ENCODE data around the gene SLC6A14.

Gene SLC6A14, protein sequence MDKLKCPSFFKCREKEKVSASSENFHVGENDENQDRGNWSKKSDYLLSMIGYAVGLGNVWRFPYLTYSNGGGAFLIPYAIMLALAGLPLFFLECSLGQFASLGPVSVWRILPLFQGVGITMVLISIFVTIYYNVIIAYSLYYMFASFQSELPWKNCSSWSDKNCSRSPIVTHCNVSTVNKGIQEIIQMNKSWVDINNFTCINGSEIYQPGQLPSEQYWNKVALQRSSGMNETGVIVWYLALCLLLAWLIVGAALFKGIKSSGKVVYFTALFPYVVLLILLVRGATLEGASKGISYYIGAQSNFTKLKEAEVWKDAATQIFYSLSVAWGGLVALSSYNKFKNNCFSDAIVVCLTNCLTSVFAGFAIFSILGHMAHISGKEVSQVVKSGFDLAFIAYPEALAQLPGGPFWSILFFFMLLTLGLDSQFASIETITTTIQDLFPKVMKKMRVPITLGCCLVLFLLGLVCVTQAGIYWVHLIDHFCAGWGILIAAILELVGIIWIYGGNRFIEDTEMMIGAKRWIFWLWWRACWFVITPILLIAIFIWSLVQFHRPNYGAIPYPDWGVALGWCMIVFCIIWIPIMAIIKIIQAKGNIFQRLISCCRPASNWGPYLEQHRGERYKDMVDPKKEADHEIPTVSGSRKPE

DNA sequence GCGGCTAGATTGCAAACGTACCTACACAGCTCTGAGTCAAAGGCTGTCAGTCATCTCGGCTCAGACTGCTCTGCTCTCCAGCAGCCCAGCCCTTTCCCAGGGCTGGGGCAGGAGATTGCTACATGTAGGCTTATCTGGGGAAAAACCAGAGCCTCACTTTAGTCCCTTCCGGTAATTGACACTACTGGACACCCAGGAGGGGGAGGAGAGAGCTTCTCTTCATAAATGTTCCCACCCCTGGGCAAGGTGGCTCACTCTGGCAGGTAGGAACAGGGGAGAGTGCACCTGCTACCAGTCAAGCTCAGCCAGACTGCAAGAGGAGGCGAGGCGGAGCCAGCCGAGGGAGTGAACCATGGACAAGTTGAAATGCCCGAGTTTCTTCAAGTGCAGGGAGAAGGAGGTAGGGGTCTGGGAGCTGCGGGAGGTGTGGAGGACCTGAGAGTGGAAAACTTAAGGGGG lies at the start of gene SLC6A14:
Gene SLC6A14, plus strand, starts transcription at position 249 of the 459 bp plus-strand sequence. Its CDS starts 104 bp downstream, at position 353.
- Histone ChIP-seq H3K4me3 (ENCODE audit: low read depth in 1 of 2, low read length in 1 of 2) (no peak within 1 kb of the TSS), H3K27ac (no peak within 1 kb of the TSS), H3K9me3 (no peaks in the 10 kb centered on the region), H3K4me1 (ENCODE audit: control insufficient read depth in 1 of 2, insufficient read depth in 1 of 2, low read depth in 1 of 2, low read length in 1 of 2) (no peaks in the 10 kb centered on the region), H3K36me3 (no peaks in the 10 kb centered on the region), H3K27me3 (no peaks in the 10 kb centered on the region)
- TF ChIP-seq, protein P1, sequence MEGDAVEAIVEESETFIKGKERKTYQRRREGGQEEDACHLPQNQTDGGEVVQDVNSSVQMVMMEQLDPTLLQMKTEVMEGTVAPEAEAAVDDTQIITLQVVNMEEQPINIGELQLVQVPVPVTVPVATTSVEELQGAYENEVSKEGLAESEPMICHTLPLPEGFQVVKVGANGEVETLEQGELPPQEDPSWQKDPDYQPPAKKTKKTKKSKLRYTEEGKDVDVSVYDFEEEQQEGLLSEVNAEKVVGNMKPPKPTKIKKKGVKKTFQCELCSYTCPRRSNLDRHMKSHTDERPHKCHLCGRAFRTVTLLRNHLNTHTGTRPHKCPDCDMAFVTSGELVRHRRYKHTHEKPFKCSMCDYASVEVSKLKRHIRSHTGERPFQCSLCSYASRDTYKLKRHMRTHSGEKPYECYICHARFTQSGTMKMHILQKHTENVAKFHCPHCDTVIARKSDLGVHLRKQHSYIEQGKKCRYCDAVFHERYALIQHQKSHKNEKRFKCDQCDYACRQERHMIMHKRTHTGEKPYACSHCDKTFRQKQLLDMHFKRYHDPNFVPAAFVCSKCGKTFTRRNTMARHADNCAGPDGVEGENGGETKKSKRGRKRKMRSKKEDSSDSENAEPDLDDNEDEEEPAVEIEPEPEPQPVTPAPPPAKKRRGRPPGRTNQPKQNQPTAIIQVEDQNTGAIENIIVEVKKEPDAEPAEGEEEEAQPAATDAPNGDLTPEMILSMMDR (IDR thresholded peaks at IDR 0.05) = no peak

DNA sequence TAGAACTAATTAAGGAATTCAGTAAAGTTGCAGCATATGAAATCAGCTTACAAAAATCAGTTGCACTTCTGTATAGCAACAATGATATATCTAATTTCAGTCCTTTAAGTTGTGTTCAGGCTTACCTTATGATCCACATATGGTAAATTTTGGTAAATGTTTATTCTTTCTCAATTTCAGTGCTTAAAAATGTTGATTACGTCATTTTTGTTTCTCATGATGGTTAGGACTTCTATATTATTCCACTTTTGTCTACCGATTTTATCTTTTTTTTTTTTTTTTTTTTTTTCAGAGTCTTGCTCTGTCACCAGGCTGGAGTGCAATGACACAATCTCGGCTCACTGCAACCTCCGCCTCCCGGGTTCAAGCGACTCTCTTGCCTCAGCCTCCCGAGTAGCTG lies 40.7 kb upstream of the SLC6A14 start:
- Histone ChIP-seq H3K36me3 (no peaks in the 10 kb centered on the region), H3K27me3 (no peaks in the 10 kb centered on the region)
- TF ChIP-seq, protein P1 (IDR thresholded peaks at IDR 0.05) = no peak

DNA sequence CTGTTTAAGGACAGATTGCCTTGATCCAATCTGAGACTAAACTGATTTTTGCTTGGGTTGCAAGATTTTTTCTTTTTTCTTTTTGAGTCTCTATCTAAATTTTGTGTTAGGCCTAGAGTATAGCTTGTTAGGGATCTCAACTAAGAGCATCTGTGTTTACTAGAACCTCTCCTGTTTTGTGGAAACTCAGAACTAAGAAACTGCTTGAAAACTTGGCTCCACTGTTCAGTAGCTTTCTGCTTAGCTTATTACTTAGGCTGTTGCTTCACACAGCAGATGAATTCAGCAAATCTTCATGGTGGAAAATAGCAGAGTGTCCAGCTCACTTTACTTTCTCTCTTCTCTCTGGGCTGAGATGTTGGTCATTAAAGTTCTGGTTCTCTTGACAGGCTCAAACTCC lies 36.7 kb upstream of the SLC6A14 start:
- Histone ChIP-seq H3K27ac (no peak overlapping the region), H3K4me3 (ENCODE audit: low read depth in 1 of 2, low read length in 1 of 2) (no peak overlapping the region), H3K36me3 (no peaks in the 10 kb centered on the region), H3K9me3 (no peaks in the 10 kb centered on the region), H3K4me1 (ENCODE audit: control insufficient read depth in 1 of 2, insufficient read depth in 1 of 2, low read depth in 1 of 2, low read length in 1 of 2) (no peaks in the 10 kb centered on the region), H3K27me3 (no peaks in the 10 kb centered on the region)
- TF ChIP-seq, protein P1 (IDR thresholded peaks at IDR 0.05) = no peak

More for the DNA sequence above, 40.7 kb upstream of the SLC6A14 start:
- no peak overlapping the region for H3K27ac ChIP-seq
- H3K9me3 ChIP-seq = no peaks in the 10 kb centered on the region
- H3K4me1 ChIP-seq (ENCODE audit: control insufficient read depth in 1 of 2, insufficient read depth in 1 of 2, low read depth in 1 of 2, low read length in 1 of 2) = no peaks in the 10 kb centered on the region
- H3K4me3 ChIP-seq (ENCODE audit: low read depth in 1 of 2, low read length in 1 of 2) = no peak overlapping the region

DNA sequence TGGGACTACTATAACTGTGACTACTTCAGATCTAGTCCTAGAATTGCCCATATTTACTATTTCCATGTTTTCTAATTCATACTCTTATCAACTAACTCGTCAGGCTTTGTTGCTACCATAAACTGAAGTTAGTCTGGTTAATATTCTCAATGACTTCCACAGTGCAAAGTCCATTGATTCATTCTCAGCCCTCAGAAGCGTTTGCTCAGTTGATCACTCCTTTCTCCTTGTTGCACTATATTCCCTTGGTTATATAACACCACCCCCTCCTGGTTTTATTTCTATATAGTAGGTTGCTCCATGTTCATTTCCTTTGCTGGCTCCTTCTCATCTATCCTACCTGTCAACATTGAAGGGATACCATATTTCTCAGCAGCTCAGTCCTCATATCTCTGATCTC lies 27.2 kb upstream of the SLC6A14 start:
- H3K9me3 ChIP-seq = no peaks in the 10 kb centered on the region
- TF ChIP-seq, protein P1 (IDR thresholded peaks at IDR 0.05) = no peak
- H3K27ac ChIP-seq = no peak overlapping the region
- H3K4me1 ChIP-seq (ENCODE audit: control insufficient read depth in 1 of 2, insufficient read depth in 1 of 2, low read depth in 1 of 2, low read length in 1 of 2) = no peaks in the 10 kb centered on the region
- H3K4me3 ChIP-seq (ENCODE audit: low read depth in 1 of 2, low read length in 1 of 2) = no peak overlapping the region
- H3K36me3 ChIP-seq = no peaks in the 10 kb centered on the region
- no peaks in the 10 kb centered on the region for H3K27me3 ChIP-seq

DNA sequence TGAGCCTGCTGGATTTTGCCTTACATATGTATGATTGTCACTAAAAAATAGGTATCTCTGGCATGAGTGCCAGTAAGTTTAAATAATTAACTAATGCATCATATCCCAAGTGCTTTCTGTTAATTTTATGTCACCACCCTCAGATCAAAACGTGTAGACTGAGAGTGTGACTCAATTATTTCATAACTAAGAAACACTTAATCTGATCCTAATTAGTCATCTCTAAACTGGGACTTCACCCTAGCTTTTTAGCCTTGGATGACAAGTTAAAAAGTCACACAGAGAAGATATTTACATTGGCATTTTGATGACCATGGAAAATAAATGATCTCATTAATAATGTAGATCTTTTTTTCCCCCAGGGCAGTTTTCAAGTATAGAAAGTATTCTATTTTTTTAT lies 23.1 kb upstream of the SLC6A14 start:
- H3K4me1 ChIP-seq (ENCODE audit: control insufficient read depth in 1 of 2, insufficient read depth in 1 of 2, low read depth in 1 of 2, low read length in 1 of 2) = no peaks in the 10 kb centered on the region
- TF ChIP-seq, protein P1 (IDR thresholded peaks at IDR 0.05) = no peak

More for the DNA sequence above, 23.1 kb upstream of the SLC6A14 start:
- Histone ChIP-seq H3K4me3 (ENCODE audit: low read depth in 1 of 2, low read length in 1 of 2) (no peak overlapping the region), H3K27me3 (no peaks in the 10 kb centered on the region), H3K36me3 (no peaks in the 10 kb centered on the region), H3K9me3 (no peaks in the 10 kb centered on the region), H3K27ac (no peak overlapping the region)
